Neural progenitor cell (in vitro differentiated cells): ENCODE data around the gene ARHGEF11. TPM values are rescaled to one million over a fixed set of nuclear protein-coding genes. Genes with fewer than 3 reads are reported as not detected.

Experiments used
- DNase-seq: peaks from one replicate; pipeline ENCODE4 v3.0.0-alpha.2; 2016; ENCODE audit warnings: low spot score
- H2AFZ ChIP-seq: fragments of 200-600 bp; sonication (generic); replicated peaks from 2 replicates; pipeline ENCODE4 v1.6.1; 2016; ENCODE audit warnings: antibody characterized with exemption
- H3F3A ChIP-seq: fragments of 200-600 bp; sonication (generic); 2 replicates; pipeline ENCODE4 v1.6.1; 2016; ENCODE audit warnings: antibody characterized with exemption, low read depth
- H3K27ac ChIP-seq: fragments of 200-600 bp; sonication (generic); 2 replicates; pipeline ENCODE4 v1.5.1; 2016; ENCODE audit warnings: mild to moderate bottlenecking
- H3K27me3 ChIP-seq: fragments of 200-600 bp; sonication (generic); 2 replicates; pipeline ENCODE4 v1.6.1; 2016; ENCODE audit warnings: mild to moderate bottlenecking, moderate library complexity
- H3K36me3 ChIP-seq: fragments of 200-600 bp; sonication (generic); 2 replicates; pipeline ENCODE4 v1.5.1; 2016
- H3K4me1 ChIP-seq: fragments of 200-600 bp; sonication (generic); 2 replicates; pipeline ENCODE4 v1.6.1; 2016; ENCODE audit warnings: mixed run types
- H3K4me2 ChIP-seq: fragments of 200-600 bp; sonication (generic); 2 replicates; pipeline ENCODE4 v1.6.1; 2016
- H3K4me3 ChIP-seq: fragments of 200-600 bp; sonication (generic); 2 replicates; pipeline ENCODE4 v1.5.1; 2016
- H3K79me2 ChIP-seq: fragments of 200-600 bp; sonication (generic); 2 replicates; pipeline ENCODE4 v1.6.1; 2016; ENCODE audit warnings: low read depth
- H3K9ac ChIP-seq: fragments of 200-600 bp; sonication (generic); 2 replicates; pipeline ENCODE4 v1.6.1; 2016
- H3K9me3 ChIP-seq: fragments of 200-600 bp; sonication (generic); 2 replicates; pipeline ENCODE4 v1.5.1; 2016; ENCODE audit warnings: low read depth
- H4K20me1 ChIP-seq: fragments of 200-600 bp; sonication (generic); 2 replicates; pipeline ENCODE4 v1.6.1; 2016; ENCODE audit warnings: low read depth
- H3K27ac Mint-ChIP-seq: 3 replicates; pipeline ENCODE4 v1.8.0; 2021; ENCODE audit warnings: mixed read lengths
- H3K27me3 Mint-ChIP-seq: 2 replicates; pipeline ENCODE4 v1.8.0; 2022; ENCODE audit warnings: low read depth, mild to moderate bottlenecking, inconsistent platforms, moderate library complexity, mixed read lengths; ENCODE audit not compliant: insufficient read depth
- H3K36me3 Mint-ChIP-seq: 3 replicates; pipeline ENCODE4 v1.8.0; 2021; ENCODE audit warnings: mixed read lengths
- H3K4me1 Mint-ChIP-seq: 3 replicates; pipeline ENCODE4 v1.8.0; 2021; ENCODE audit warnings: mixed read lengths
- H3K4me3 Mint-ChIP-seq: 3 replicates; pipeline ENCODE4 v1.8.0; 2021; ENCODE audit warnings: mild to moderate bottlenecking, moderate library complexity, mixed read lengths
- H3K9me3 Mint-ChIP-seq: 3 replicates; pipeline ENCODE4 v1.8.0; 2020; ENCODE audit warnings: mixed read lengths
- EZH2 ChIP-seq: fragments of 200-600 bp; sonication (generic); IDR thresholded peaks from 2 replicates; pipeline ENCODE4 v1.6.1; 2017; ENCODE audit warnings: antibody characterized with exemption, mild to moderate bottlenecking, moderate library complexity
- EZH2phosphoT487 ChIP-seq: fragments of 200-600 bp; sonication (generic); IDR thresholded peaks from 2 replicates; pipeline ENCODE4 v1.6.1; 2017; ENCODE audit warnings: antibody characterized with exemption
- total RNA-seq: library from RNA; depleted of rRNA; stranded (reverse); fragments of >200 nt; gene quantifications from 2 replicates; pipeline ENCODE4 v1.2.3, GENCODE V29; 2015; ENCODE audit warnings: low replicate concordance
- TF ChIP-seq, protein P1 (sequence below): fragments of 200-600 bp; sonication (generic); IDR thresholded peaks from 2 replicates; pipeline ENCODE4 v1.5.1; 2017; ENCODE audit warnings: antibody characterized with exemption, mild to moderate bottlenecking

The ARHGEF11 gene
- total RNA-seq, 1 donor from 2014 or later = 31.9 TPM

DNA sequence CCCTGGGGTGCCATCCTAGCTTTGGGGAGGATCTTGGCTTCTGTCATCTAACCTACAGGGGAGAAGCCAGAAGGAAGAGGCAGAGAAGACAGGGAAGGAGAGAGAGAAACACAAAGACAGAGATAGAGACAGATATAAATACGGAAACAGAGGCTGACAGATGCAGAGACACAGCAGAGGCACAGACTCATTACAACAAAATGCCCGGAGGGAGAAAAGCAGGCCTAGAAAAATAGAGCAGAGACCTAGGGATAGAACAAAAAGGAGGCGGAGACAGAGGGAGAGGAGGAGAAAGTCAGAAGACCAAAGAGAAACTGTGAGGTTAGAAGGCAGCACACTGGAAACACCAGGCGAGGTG, 150.1 kb downstream of the ARHGEF11 start:
- Histone ChIP-seq H3K27ac (no peak overlapping the region), H3K4me3 (no peak overlapping the region), H3K79me2 (no peaks in the 10 kb centered on the region), H3K4me2 (no peak overlapping the region), H3K9me3 (no peaks in the 10 kb centered on the region), H3K9ac (no peak overlapping the region), H2AFZ (no peak overlapping the region), H3K36me3 (no peaks in the 10 kb centered on the region), H3K27me3 (peaks cover 67% of the 10 kb centered on the region), H3K4me1 (peaks cover 17% of the 10 kb centered on the region), H4K20me1 (peaks cover 6% of the 10 kb centered on the region), H3F3A (peaks cover 8% of the 10 kb centered on the region)
- no peak overlapping the region for H3K4me3 Mint-ChIP-seq
- no peaks in the 10 kb centered on the region for H3K36me3 Mint-ChIP-seq
- DNase-seq = no peak
- peaks cover 34% of the 10 kb centered on the region for H3K27me3 Mint-ChIP-seq
- H3K9me3 Mint-ChIP-seq = no peaks in the 10 kb centered on the region
- TF ChIP-seq EZH2phosphoT487 (no peak), EZH2 (peak; percentile 25)
- TF ChIP-seq, protein P1, sequence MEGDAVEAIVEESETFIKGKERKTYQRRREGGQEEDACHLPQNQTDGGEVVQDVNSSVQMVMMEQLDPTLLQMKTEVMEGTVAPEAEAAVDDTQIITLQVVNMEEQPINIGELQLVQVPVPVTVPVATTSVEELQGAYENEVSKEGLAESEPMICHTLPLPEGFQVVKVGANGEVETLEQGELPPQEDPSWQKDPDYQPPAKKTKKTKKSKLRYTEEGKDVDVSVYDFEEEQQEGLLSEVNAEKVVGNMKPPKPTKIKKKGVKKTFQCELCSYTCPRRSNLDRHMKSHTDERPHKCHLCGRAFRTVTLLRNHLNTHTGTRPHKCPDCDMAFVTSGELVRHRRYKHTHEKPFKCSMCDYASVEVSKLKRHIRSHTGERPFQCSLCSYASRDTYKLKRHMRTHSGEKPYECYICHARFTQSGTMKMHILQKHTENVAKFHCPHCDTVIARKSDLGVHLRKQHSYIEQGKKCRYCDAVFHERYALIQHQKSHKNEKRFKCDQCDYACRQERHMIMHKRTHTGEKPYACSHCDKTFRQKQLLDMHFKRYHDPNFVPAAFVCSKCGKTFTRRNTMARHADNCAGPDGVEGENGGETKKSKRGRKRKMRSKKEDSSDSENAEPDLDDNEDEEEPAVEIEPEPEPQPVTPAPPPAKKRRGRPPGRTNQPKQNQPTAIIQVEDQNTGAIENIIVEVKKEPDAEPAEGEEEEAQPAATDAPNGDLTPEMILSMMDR = no peak
- no peak overlapping the region for H3K27ac Mint-ChIP-seq
- H3K4me1 Mint-ChIP-seq = peaks cover 44% of the 10 kb centered on the region

DNA sequence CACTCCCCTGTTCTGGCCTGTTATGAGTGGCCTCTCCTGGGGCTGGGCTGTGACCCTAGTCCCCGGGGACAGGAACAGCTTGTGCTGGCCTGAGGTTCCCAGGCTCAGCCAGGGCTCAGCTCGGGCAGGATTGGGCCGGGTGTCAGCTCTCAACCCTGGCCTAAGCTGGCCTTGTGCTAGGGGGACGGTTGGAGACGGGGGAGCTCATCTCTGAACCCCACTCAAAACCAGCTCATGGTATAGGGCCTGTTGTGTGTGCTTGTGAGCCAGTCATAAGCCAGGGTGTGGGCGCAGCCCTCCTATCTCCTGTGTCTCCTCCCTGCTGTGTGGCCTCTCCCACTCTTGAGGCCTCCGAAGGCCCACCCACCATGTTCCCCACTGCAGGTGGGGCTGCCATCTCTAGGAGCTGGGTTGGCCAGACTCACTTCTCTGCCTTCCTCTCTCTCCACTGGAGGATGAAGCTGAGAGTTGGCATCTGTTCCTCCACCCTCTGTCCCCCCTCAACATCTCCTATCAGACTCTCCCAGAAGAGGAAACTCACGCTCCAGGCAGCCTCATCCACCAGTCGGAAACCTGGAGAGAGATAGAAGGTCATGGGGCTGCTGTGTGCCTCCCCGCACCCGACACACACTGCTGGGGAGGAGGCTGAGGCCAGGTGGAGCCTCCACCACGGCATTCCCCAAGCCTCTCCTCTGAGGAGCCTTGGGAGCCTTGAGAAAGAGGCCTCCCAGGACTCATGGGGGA, 150.7 kb downstream of the ARHGEF11 start:
- peaks cover 41% of the 10 kb centered on the region for H3K4me1 Mint-ChIP-seq
- Histone ChIP-seq H3F3A (peaks cover 8% of the 10 kb centered on the region), H3K9ac (no peak overlapping the region), H3K27me3 (peaks cover 70% of the 10 kb centered on the region), H3K4me3 (no peak overlapping the region), H4K20me1 (peaks cover 6% of the 10 kb centered on the region), H3K36me3 (no peaks in the 10 kb centered on the region), H3K9me3 (no peaks in the 10 kb centered on the region), H3K4me1 (peaks cover 17% of the 10 kb centered on the region), H3K79me2 (no peaks in the 10 kb centered on the region), H3K4me2 (no peak overlapping the region), H2AFZ (no peak overlapping the region), H3K27ac (no peak overlapping the region)
- no peak overlapping the region for H3K4me3 Mint-ChIP-seq
- no peaks in the 10 kb centered on the region for H3K36me3 Mint-ChIP-seq
- no peak for DNase-seq
- H3K27ac Mint-ChIP-seq = no peak overlapping the region
- no peaks in the 10 kb centered on the region for H3K9me3 Mint-ChIP-seq
- peaks cover 39% of the 10 kb centered on the region for H3K27me3 Mint-ChIP-seq
- TF ChIP-seq EZH2phosphoT487 (no peak), EZH2 (no peak)
- TF ChIP-seq, protein P1 = no peak

DNA sequence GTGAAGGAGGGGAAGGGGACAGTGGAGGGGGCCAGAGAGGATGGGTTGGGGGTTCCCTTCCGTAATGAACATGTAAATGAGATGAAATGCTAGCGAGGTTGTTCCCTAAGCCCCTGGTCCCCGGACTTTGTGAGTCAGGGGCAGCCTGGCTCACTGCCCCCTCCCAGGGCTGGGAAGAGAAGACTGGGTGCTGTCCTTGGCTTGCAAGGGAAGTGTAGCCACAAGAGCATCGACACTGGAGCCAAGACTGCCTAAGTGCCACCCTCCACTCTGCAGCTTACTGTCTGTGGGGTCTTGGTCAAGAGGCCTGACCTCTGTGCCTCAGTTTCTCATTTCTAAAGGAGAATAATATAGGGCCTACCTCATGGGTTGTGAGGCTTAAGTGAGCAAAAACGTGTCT, 151.5 kb downstream of the ARHGEF11 start:
- Mint-ChIP-seq H3K27me3 (peaks cover 39% of the 10 kb centered on the region), H3K9me3 (no peaks in the 10 kb centered on the region), H3K4me3 (no peak overlapping the region), H3K4me1 (peaks cover 41% of the 10 kb centered on the region), H3K36me3 (no peaks in the 10 kb centered on the region), H3K27ac (no peak overlapping the region)
- Histone ChIP-seq H3K27me3 (peaks cover 68% of the 10 kb centered on the region), H3K27ac (no peak overlapping the region), H3K36me3 (no peaks in the 10 kb centered on the region), H3K4me3 (peak overlapping the region; percentile 37), H3K9me3 (no peaks in the 10 kb centered on the region), H3K9ac (no peak overlapping the region), H3K4me2 (peak overlapping the region; percentile 48), H3F3A (peaks cover 10% of the 10 kb centered on the region), H4K20me1 (peaks cover 6% of the 10 kb centered on the region), H3K4me1 (peaks cover 17% of the 10 kb centered on the region), H2AFZ (peak overlapping the region; percentile 15), H3K79me2 (no peaks in the 10 kb centered on the region)
- no peak for DNase-seq
- TF ChIP-seq EZH2phosphoT487 = no peak
- no peak for TF ChIP-seq EZH2
- TF ChIP-seq, protein P1 = no peak
